Endothelial cell of hepatic sinusoid (primary cell): ENCODE data around the gene DPPA2.
"Not testable (repeated sequence)": the region's sequence is repeated elsewhere in the genome, so short reads cannot be mapped to it uniquely, and the experiment has no call there.

Source experiments
- in situ Hi-C: cut with HindIII; loops from 2 replicates; pipeline ENCODE4 v1.10.0; 2017; ENCODE audit warnings: low sequenced_read_pairs

The DPPA2 gene, protein sequence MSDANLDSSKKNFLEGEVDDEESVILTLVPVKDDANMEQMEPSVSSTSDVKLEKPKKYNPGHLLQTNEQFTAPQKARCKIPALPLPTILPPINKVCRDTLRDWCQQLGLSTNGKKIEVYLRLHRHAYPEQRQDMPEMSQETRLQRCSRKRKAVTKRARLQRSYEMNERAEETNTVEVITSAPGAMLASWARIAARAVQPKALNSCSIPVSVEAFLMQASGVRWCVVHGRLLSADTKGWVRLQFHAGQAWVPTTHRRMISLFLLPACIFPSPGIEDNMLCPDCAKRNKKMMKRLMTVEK

GRCh38 chr3:109316162-109316730, at the start of gene DPPA2:
Gene DPPA2, minus strand, starts transcription at chr3:109316517. Its CDS starts 1,975 bp downstream, at chr3:109314542.
- in situ Hi-C loops, result no loop called here

DNA sequence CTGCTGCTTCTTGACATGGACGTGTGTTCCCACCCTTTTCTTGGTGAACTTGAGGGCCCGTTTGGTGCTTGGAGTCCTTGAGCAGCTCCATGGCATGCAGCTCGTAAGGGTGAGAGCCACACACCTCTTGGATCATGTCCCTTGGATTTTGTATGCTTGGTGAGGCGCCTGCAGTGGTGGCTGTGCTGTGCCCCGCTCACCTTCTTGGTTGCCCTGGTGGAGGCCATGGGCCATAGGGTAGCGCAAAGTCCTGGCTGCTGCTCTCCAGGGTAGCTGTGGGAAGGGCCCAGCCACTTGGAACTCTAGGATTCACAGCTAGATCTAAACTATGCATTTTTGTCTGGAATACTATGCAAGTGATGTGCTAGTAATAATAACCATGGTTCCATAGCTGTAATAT, 47.8 kb upstream of the DPPA2 start:
- in situ Hi-C loops, result no loop called here

- in situ Hi-C loops, result no loop called here
These were observed 47.3 kb upstream of the DPPA2 start for GRCh38 chr3:109363634-109364033.

DNA sequence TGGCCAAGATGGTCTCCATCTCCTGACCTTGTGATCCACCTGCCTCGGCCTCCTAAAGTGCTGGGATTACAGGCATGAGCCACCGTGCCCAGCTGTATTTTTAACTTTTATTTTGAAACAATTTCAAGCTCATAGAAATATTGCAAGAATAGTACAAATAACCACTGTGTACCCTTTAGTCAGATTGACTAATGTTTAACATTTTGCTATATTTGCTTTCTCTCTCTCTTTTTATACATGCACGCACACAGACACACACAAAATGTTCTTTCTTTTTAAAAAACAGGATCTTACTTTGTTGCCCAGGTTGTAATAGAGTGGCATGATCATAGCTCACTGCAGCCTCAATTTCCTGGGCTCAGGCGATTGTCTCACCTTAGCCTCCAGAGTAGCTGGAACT, 46.5 kb upstream of the DPPA2 start:
- in situ Hi-C loops, result no loop called here

GRCh38 chr3:109358809-109359208, 42.5 kb upstream of the DPPA2 start:
- in situ Hi-C loops, result not testable (repeated sequence)

DNA sequence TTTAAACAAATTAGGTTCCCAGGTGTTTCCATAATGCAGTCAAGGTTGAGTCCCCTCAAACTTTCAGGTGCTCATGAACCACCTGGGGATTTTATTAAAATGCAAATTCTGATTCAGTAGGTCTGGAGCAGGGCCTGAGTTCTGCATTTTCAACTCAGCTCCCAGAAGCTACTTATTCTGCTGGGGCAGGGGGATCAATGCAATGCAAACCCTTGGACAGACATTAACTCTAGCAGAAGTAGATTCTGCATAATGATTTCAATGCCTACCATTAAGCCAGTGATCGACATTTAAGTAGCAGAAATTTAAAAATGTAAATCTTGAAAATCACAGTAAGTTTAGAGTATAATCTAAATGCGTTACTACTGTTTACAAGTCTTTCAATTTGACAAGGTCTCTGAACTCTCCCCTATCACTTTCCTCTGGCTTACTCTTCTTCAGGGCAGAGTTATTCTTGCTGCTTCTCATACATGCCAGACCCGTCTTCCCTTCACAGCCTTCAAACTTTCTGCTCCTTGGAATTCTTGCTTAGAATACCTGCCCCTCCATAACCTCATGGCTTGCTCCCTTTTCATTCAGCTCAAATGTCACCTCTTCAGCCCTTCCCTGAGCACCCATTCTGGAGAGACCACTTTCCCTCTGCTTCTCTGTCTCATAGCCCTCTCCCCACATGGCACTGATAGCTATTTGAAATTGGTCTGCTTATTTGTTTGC, 40.3 kb upstream of the DPPA2 start:
- in situ Hi-C loops, result no loop called here

DNA sequence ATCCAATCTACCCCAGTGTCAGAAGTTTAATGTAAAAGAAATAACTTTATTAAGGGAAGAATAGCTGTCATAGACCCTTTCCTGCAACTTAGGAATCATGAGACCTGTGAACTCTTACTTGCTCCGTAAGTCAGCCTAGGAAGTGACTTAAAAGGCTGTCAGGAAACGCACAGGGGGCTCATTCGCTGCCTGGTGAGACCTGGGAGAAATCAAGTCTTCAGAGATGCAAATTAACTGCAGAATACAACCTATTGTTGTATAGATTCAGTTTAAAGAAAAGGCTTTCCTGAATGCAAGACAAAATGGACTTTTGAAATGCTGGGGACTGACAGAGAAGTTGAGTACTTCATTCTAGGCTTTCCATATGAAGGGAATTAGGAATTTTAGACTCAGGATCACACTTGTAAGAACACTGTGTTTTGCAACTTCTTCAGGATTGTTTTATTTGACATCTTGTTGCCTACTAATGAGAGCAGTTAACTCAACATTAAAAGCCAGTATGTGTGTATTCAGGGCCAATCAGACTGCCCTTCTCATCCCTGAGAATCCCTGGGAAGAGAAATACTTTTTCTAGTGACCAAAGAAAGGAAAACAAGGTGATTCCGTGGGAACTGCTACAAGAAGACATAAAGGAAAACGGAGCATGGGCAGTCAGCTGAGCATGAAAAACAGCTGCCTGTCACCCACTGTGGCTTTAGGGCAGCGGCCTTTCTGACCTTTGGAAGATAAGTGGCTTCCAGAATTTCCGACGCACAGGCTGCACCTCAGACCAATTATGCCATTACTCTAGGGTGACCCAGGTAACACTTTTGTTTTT, 39.5 kb upstream of the DPPA2 start:
- in situ Hi-C loops, result no loop called here

DNA sequence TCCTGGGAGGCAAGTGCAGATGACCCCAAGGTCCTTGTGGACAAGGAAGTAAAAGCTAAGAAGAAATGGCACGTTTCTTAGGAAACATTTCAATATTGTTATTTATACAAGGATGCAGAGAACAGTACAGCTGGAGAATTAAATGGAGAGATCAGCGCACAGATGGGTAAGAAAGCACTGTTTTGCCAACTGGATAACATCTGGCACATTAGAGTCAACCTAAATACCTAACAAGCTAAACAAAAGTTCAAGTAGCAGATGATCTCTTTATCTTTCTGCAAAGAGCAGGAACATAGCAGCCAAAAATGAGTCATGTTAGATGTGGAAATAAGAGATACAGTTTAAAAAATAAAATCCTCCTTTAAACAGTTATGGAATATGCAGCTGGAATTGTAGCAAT, 36.7 kb upstream of the DPPA2 start:
- in situ Hi-C loops, result no loop called here

DNA sequence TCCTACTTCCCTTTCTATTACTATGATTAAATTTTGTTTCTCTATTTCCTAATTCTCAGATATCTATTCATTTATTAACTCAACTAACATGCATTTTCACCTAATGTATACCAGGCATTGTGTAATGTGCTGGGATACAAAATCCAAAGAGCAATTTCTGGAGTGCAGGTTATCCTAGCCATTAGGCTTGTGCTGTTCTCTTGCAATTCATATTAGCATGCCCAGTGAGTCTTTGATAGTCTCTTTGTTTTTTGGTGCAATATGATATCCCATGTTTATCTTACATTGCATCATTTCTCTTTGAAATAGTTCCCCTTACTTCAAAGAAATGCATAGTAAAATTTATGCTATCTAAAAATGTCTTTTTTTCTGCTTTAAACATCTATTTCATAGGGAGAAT, 34.9 kb upstream of the DPPA2 start:
- in situ Hi-C loops, result no loop called here

- in situ Hi-C loops, result no loop called here
These were observed 30.5 kb upstream of the DPPA2 start for GRCh38 chr3:109346770-109347295.

- in situ Hi-C loops, result no loop called here
These were observed 29.8 kb upstream of the DPPA2 start for GRCh38 chr3:109346099-109346498.

DNA sequence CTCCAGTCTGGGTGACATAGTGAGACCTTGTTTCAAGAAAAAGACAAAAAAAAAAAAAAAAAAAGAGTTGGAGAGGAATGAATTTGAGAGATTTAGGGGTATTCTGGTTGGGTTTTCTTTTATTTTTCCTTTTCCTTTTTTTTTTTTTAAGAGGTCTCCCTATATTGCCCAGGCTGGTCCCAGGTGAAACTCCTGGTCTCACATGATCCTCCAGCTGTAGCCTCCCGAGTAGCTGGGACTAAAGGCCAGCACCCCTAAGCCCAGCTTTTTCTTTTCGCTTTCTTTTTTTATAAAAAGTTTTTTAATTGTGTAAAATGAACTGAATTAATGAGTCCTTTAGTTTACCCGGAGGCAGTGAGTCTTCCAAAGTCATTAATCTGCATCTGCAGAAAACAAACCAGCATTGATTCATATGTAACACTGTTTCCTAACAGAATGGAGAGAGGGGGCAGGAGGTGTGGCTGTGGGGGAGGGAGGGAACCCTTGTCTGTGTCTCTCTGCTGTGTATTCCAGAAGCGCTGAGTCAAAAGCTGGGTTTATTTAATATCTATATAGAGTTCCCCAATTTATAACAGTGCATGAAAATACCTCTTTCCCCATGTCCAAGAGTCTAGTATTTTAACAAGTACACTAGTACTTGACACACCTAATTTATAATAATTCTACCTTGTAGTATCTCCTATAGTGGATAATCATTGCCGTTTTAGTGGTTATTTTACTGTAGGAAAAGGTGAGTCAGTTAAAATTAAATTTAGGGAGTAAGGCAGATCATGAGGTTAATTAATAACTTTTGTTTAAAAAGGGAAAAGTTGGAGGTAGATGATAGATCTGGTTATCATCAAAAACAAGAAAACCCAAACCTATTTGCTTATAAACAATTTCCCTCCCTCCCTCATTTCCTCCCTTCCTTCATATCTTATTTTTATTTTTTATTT, 23.7 kb upstream of the DPPA2 start:
- in situ Hi-C loops, result no loop called here

- in situ Hi-C loops, result no loop called here
These were observed 22.9 kb upstream of the DPPA2 start for GRCh38 chr3:109339197-109339596.

DNA sequence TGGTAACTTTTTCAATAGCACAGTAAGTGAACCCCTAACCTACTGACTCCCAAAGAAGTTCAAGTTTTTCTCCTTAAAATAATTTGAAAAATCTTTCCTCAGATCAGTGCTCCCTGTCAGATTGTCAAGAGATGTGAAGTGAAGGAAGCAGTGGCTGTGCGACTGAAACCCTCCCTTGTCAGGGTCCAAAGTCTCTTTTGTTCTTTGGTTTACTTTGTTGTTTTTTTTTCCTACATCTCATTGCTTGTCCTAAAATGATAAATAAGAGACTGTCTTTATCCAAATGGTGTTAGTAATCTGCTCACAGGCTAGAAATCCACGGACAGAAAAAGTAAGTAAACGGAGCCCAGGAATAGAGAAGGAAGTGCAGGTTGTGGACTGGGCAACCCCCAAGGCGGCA, 22.0 kb upstream of the DPPA2 start:
- in situ Hi-C loops, result no loop called here

- in situ Hi-C loops, result no loop called here
These were observed 21.1 kb upstream of the DPPA2 start, which contains the start of gene DPPA4 for GRCh38 chr3:109337393-109337792. Gene DPPA4, minus strand, starts transcription at chr3:109337546. Its CDS starts 29 bp downstream, at chr3:109337517.

DNA sequence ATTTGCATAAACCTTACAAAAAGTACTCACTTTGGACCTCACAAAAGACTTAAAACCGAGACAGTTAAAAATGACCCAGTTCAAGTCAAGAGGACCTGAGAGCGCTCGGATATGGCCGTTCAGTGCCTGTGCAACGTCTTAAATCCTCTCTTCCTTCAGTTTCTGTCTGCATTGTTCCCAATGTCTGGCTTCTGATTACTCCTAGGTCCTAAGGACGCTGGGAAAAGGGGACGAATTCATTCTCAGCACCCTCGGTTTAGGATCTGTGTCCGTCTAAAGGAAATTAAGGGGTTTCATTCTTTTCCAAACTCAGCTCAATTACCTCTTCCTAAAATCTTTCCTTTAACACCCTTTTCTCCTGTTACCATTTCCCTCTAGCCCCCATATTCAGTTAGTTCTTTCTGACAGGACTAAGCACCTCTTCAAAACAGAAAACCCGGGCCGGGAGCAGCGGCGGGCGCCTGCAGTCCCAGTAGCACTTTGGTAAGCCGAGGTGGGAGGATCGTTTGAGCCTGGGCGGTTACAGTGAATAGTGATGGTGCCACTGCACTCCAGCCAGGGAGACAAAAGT, 20.1 kb upstream of the DPPA2 start:
- in situ Hi-C loops, result no loop called here

DNA sequence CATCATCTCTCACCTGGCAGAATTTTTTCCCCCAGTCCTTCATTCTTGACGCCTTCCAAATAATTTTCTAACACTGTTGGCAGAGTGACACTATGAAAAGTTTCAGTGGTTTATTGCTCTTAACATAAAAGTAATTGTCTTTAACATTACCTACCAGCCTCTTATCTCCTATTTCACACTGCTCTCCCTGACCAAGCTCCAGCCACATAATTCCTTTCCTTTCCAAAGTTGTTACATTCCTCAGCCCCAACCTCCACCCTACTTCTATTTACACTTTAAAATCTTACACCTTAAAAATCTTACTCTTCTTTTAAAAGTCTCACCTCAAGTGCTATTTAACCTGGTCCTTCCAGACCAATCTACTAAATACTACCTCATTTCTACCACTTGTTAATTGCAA, 18.3 kb upstream of the DPPA2 start:
- in situ Hi-C loops, result no loop called here

DNA sequence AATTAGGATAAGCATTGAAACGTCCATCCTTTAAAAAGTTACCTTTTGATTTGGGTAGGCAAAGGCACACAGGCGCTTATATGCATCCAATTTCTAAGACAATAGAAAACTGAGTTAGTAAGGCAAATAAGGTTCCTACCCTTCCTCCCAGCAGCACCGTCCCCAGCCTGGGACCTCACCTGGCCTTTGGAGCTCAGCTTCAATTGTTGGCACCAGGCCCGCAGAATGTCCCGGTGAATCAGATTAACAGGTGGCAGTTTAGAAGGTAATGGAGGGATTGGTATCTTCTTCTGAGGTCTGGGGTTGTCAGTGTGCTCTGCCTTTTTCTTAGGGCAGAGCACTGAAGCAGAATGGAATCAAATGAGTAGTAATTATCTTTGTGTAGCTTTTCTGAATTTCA, 15.4 kb upstream of the DPPA2 start:
- in situ Hi-C loops, result no loop called here

- in situ Hi-C loops, result no loop called here
These were observed 14.1 kb upstream of the DPPA2 start for GRCh38 chr3:109330405-109330804.

- in situ Hi-C loops, result no loop called here
These were observed 11.9 kb upstream of the DPPA2 start for GRCh38 chr3:109328202-109328601.
